ENCODE measurements around the gene MIEF2. TPM values are rescaled to one million over a fixed set of nuclear protein-coding genes. Genes with fewer than 3 reads are reported as not detected.

Gene MIEF2
- polyA plus RNA-seq, 3 donors: 12.2 to 19.2 (median 18.0) TPM

- DNase-seq (ENCODE audit: extremely low read depth in 1 of 11, low read depth in 9 of 11, low spot score in 4 of 11): no peak
These were observed 29.9 kb upstream of the MIEF2 start for GRCh38 chr17:18230288-18231141.

GRCh38 chr17:18231164-18231563 lies 29.3 kb upstream of the MIEF2 start:
- DNase-seq (ENCODE audit: extremely low read depth in 1 of 11, low read depth in 9 of 11, low spot score in 4 of 11): no peak

- DNase-seq (ENCODE audit: extremely low read depth in 1 of 11, low read depth in 9 of 11, low spot score in 4 of 11): no peak
These were observed 26.5 kb upstream of the MIEF2 start for GRCh38 chr17:18233803-18234518.

- DNase-seq (ENCODE audit: extremely low read depth in 1 of 11, low read depth in 9 of 11, low spot score in 4 of 11): no peak
These were observed 25.5 kb upstream of the MIEF2 start for GRCh38 chr17:18234853-18235380.

- DNase-seq (ENCODE audit: extremely low read depth in 1 of 11, low read depth in 9 of 11, low spot score in 4 of 11): no peak
These were observed 24.7 kb upstream of the MIEF2 start for GRCh38 chr17:18235743-18236256.

- no peak for DNase-seq (ENCODE audit: extremely low read depth in 1 of 11, low read depth in 9 of 11, low spot score in 4 of 11)
These were observed 24.0 kb upstream of the MIEF2 start for GRCh38 chr17:18236494-18236893.

- DNase-seq (ENCODE audit: extremely low read depth in 1 of 11, low read depth in 9 of 11, low spot score in 4 of 11): no peak
These were observed 23.0 kb upstream of the MIEF2 start for GRCh38 chr17:18237461-18237860.

- DNase-seq (ENCODE audit: extremely low read depth in 1 of 11, low read depth in 9 of 11, low spot score in 4 of 11): no peak
These were observed 22.2 kb upstream of the MIEF2 start for GRCh38 chr17:18238299-18238698.

GRCh38 chr17:18240449-18240848 lies 20.0 kb upstream of the MIEF2 start:
- DNase-seq (ENCODE audit: extremely low read depth in 1 of 11, low read depth in 9 of 11, low spot score in 4 of 11): no peak

- DNase-seq (ENCODE audit: extremely low read depth in 1 of 11, low read depth in 9 of 11, low spot score in 4 of 11): no peak
These were observed 19.1 kb upstream of the MIEF2 start for GRCh38 chr17:18241229-18241871.

- no peak for DNase-seq (ENCODE audit: extremely low read depth in 1 of 11, low read depth in 9 of 11, low spot score in 4 of 11)
These were observed 15.3 kb upstream of the MIEF2 start for GRCh38 chr17:18245038-18245776.

- no peak for DNase-seq (ENCODE audit: extremely low read depth in 1 of 11, low read depth in 9 of 11, low spot score in 4 of 11)
These were observed 14.2 kb upstream of the MIEF2 start for GRCh38 chr17:18246109-18246725.

GRCh38 chr17:18246880-18247612 lies 13.4 kb upstream of the MIEF2 start:
- DNase-seq (ENCODE audit: extremely low read depth in 1 of 11, low read depth in 9 of 11, low spot score in 4 of 11): peak in 1 of 11 donors; percentile 60

- DNase-seq (ENCODE audit: extremely low read depth in 1 of 11, low read depth in 9 of 11, low spot score in 4 of 11): no peak
These were observed 12.9 kb upstream of the MIEF2 start for GRCh38 chr17:18247613-18248001.

GRCh38 chr17:18248300-18248731 lies 12.1 kb upstream of the MIEF2 start:
- peak in 2 of 11 donors; percentile 66 to 72 for DNase-seq (ENCODE audit: extremely low read depth in 1 of 11, low read depth in 9 of 11, low spot score in 4 of 11)

GRCh38 chr17:18248811-18249210 lies 11.7 kb upstream of the MIEF2 start:
- DNase-seq (ENCODE audit: extremely low read depth in 1 of 11, low read depth in 9 of 11, low spot score in 4 of 11): no peak

GRCh38 chr17:18250259-18250658 lies 10.2 kb upstream of the MIEF2 start:
- DNase-seq (ENCODE audit: extremely low read depth in 1 of 11, low read depth in 9 of 11, low spot score in 4 of 11): no peak

GRCh38 chr17:18250708-18251107 lies 9.8 kb upstream of the MIEF2 start:
- no peak for DNase-seq (ENCODE audit: extremely low read depth in 1 of 11, low read depth in 9 of 11, low spot score in 4 of 11)
